Stimulated activated CD4-positive, alpha-beta T cell treated with anti-CD3 and anti-CD28 coated beads, Interleukin-4, amount 100 ng/mL, for 48 hours (primary cell): ENCODE results near the gene USP40.
A peak's percentile ranks its signal among the peaks of the same experiment; 100 is the strongest.
"Not testable (repeated sequence)": the region's sequence is repeated elsewhere in the genome, so short reads cannot be mapped to it uniquely, and the experiment has no call there.

Source experiments
- DNase-seq, 2 donors: peaks; one replicate each; pipeline ENCODE4 v3.0.0-alpha.2; 2020; ENCODE audit warnings: low read depth in 2 of 2

Gene USP40

DNA sequence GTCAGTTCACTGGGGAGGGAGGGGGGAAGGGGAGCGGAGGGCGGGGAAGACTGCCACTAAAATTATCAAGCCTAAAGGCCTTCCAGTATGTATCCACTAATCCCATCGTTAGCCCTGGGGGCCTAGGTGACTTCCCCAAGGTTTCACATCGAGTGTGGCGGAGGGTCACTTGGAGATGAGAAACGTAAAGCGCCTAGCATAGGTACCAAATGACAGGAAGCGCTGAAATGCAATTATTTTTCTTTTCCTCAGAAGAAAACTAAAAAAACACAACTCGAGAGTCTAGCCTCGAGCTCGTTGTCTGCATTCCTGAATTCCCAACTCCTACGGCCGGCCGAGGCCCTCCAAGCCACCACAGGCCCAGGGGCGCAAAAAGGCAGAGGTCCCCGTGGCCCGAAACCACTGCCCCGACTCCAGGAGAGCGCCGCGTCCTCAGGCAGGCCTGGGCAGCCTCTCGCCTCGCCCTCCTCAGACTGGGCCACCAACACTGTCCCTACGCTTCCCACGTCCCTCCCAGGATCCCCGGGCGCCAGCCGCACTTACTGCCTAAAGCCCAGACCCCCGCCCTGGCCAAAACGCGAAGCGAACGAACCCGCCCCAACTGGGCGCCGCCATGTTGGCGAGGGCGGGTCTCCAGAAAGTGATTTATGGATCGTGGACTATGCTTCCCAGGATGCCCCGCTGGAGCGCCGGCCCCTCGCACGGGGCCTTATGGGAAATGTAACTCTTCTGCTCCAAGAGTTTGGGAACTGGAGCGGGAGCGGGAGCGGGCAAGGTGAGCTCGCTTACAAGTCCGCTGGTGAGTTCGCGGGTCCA, at the start of gene USP40:
USP40 (minus strand) TSS at position 642 of the 816 bp plus-strand sequence. CDS start 1,228 bp downstream, outside the sequence.
- DNase-seq, result peak; percentile 45 to 54

- DNase-seq, result no peak
Observed at GRCh38 chr2:233611284-233611683, 44.7 kb upstream of the USP40 start.

DNA sequence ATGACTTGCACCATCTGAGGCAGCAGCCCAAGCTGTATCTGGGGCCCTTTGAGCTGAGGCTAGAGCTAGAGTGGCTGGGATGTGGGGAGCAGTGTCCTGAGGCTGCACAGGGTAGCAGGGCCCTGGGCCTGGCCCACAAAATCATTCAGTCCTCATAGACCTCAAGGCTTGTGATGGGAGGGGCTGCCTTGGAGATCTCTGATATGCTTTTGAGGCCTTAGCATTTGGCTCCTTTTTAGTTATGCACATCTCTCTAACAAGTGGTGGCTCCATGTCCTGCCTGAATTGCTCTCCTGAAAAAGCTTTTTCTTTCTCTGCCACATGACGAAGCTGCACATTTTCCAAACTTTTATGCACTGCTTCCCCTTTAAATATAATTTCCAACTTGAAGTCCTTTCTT, 39.1 kb upstream of the USP40 start:
- DNase-seq, result no peak

- no peak for DNase-seq
Observed at GRCh38 chr2:233604826-233605225, 38.2 kb upstream of the USP40 start.

DNA sequence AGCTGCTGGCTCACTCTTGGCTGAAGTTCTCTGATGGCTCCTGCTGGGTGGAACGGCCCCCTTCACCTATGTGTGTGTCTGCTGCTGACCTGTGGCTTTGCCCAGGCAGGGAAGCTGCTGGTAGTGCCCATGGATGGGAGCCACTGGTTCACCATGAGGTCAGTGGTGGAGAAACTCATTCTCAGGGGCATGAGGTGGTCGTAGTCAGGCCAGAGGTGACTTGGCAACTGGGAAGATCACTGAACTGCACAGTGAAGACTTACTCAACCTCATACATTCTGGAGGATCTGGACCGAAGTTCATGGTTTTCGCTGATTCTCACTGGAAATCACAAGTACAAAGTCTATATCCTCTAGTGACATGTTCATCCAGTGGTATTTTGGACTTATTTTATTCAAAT, 36.9 kb upstream of the USP40 start:
- DNase-seq, result no peak

DNA sequence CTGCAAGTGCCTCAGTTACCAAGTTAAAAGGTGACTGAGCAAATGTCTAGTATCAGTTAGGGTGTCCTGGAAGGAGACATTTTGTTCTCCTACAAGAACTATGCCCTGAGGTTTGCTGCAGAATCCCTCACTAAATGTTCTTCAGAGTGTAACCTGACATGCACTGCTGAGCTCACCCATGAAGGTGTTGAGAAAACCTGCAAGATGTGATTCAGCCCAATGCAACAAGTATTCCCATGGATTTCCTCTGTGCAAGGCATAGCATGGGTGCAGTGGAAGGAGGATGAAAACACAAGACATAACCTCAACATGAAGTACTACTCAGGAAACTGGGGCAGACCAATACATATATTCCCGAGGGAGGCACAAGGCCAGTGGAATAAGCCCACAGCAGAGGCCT, 35.5 kb upstream of the USP40 start:
- DNase-seq, result no peak

DNA sequence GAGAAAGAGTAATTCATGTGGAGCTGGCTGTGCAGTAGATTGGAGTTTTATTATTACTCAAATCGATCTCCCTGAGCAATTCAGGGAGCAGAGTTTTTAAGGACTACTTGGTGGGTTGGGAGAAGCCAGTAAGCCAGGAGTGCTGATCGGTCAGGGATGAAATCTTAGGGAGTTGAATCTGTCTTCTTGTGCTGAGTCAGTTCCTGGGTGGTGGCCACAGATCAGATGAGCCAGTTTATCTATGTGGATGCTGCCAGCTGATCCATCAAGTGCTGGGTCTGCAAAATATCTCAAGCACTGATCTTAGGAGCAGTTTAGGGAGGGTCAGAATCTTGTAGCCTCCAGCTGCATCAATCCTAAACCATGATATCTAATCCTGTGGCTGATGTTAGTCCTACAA, 33.8 kb upstream of the USP40 start:
- DNase-seq, result no peak

- no peak for DNase-seq
Observed at GRCh38 chr2:233598952-233599351, 32.4 kb upstream of the USP40 start.

GRCh38 chr2:233597522-233597921, 30.9 kb upstream of the USP40 start:
- no peak for DNase-seq

DNA sequence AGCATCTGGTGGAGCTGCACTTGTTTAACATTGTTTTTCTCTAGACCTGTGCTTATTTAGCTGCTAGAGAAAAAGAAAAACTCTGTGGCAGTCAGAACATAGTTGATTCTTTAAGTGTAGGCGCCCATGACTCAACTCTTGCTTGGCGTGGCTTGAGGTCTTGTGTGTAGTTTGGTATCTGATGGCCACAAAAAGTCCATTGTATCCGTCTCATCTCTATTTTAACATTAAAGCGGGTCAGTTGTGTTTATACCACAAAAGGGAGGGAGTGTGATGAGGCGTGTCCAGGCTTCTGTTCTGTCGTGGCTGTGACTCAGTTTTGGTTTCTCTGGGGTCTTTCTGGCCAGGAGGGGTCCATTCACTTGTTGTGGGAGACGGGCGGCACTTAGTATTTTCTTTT, 26.6 kb upstream of the USP40 start:
- no peak for DNase-seq

- DNase-seq, result not testable (repeated sequence)
Observed at GRCh38 chr2:233592706-233593105, 26.1 kb upstream of the USP40 start.

DNA sequence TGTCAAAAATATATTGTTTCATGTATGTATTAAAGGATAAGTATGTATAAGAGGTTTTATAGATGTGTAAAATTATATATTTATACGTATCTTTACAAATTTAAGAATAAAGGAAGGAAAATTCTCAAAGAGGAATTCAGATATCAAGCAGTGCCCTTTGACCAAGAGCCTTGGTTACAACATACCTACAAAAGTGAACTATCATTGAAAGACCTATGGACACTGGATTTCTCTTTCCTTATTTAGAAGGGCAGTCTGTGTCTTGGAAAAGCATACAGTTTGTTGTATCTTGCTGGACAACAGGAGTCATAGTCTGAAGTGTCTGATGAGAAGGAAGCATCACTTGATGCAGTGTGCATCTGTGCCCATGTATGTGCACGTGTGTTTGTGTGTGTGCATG, 21.8 kb upstream of the USP40 start:
- no peak for DNase-seq

DNA sequence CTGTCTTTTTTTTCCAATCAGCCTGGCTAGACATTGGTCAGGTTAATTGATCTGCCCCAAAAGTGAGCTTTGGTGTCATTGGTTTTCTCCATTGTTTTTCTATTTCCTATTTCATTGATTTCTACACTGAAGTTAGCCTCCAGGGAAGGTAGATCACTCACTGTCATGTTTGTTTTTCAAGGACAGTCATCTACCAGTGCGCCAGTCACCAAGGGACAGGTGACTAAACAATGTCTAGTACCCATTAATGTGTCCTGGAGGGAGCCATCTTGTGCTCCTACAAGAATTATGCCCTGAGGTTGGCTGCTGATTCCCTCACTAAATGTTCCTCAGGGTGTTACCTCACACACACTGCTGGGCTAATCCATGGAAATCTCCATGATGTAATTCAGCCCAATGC, 17.6 kb upstream of the USP40 start:
- DNase-seq, result no peak

DNA sequence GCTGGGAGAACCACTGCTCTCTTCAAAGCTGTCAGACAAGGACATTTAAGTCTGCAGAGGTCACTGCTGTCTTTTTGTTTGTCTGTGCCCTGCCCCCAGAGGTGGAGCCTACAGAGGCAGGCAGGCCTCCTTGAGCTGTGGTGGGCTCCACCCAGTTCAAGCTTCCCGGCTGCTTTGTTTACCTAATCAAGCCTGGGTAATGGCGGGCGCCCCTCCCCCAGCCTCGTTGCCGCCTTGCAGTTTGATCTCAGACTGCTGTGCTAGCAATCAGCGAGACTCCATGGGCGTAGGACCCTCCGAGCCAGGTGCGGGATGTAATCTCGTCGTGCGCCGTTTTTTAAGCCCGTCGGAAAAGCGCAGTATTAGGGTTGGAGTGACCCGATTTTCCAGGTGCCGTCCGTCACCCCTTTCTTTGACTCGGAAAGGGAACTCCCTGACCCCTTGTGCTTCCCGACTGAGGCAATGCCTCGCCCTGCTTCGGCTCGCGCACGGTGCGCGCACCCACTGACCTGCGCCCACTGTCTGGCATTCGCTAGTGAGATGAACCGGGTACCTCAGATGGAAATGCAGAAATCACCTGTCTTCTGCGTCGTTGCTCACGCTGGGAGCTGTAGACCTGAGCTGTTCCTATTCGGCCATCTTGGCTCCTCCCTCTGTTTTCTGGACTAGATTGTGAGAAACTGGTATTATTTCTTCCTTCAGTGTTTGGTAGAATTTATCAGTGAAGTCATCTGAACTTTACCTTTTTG, 16.8 kb upstream of the USP40 start:
- not testable (repeated sequence) for DNase-seq

GRCh38 chr2:233577341-233577740, 10.8 kb upstream of the USP40 start:
- DNase-seq, result not testable (repeated sequence)

GRCh38 chr2:233572468-233572867, 5.9 kb upstream of the USP40 start:
- DNase-seq, result no peak

- DNase-seq, result no peak
Observed at GRCh38 chr2:233571462-233571861, 4.9 kb upstream of the USP40 start.

GRCh38 chr2:233571001-233571400, 4.4 kb upstream of the USP40 start:
- DNase-seq, result no peak

- no peak for DNase-seq
Observed at GRCh38 chr2:233565685-233566140, 869 bp downstream of the USP40 start.

DNA sequence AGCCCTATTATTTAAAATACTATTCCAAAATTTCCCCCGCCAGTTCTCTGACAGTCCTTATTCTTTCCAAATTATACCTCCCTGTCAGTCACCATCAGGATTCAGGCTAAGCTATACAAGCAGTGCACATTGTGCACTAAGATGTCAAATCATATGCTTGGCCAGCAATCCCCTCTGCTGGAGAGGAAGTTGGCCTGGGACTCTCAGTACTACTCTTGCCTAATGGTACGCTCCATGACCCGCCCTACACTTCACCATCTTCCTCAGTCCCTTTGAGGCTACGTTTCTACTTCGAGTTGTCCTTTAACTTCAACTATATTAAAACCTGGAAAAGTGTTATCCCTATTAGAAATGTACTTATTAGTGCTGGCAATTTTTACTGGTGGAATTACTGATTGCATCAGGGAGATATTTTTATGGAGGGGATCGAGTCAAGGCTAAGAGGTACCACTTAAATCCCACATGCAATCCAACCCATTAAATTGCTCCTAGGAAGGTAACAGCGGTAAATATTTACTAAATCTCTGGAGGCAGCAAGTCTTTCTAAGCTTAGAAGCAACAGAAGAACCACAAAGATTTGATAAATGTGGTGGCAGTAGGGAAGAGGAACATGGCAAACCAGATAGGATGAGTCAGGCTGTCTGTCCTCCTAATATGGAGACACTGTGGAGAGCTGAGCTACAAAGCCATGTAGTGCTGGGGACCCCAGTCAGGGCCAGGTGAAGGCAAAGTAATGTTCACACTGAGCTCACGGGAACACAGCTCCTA, 2.7 kb downstream of the USP40 start:
- no peak for DNase-seq

- no peak for DNase-seq
Observed at GRCh38 chr2:233556881-233557736, 9.5 kb downstream of the USP40 start.
